ENCODE results near the gene ZNF532. TPM values are rescaled to one million over a fixed set of nuclear protein-coding genes. Genes with fewer than 3 reads are reported as not detected.

The ZNF532 gene
- total and polyA plus RNA-seq, 2 donors (not counting 3 experiments of a cell fraction or from before 2014, with no cell fraction given) = 42.3 to 70.1 TPM

DNA sequence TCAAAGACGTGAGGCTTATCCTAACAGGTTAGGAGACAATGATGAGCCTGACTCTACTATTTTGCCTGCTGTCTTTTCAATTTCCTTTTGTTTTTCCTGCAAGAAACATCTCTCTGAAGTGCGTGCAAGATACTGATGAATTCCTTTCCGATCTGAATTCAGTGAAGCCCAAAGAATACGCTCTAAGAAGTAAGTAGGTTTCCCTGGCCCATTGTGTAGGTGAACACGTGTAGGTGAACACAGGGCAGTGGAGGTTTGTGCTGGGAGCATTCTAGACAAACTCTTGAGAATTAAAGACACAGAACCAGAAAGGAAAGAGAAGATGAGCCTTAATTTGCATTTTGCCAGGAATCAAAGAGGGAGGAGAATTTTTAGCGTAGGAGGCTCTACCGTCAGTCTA is 132.0 kb downstream of the ZNF532 start:
- Histone ChIP-seq H3K9me1 (replicated peaks; ENCODE audit: control insufficient read depth, extremely low read depth, insufficient read depth, low read length) (no peaks in the 10 kb centered on the region), H3K36me3 (ENCODE audit: control insufficient read depth in 2 of 2, extremely low read depth in 1 of 2, insufficient read depth in 2 of 2, low read length in 2 of 2) (no peaks in the 10 kb centered on the region), H3K79me2 (ENCODE audit: control insufficient read depth, insufficient read depth, low read length) (no peaks in the 10 kb centered on the region), H3K27ac (ENCODE audit: insufficient read depth, low read depth, low read length) (no peak overlapping the region), H3K4me3 (replicated peaks in 1 of 3; ENCODE audit: insufficient read depth in 1 of 3, low read depth in 1 of 3, low read length in 3 of 3) (no peak overlapping the region), H3K4me1 (ENCODE audit: control insufficient read depth, extremely low read depth, insufficient read depth, low read length) (peaks cover 41% of the 10 kb centered on the region), H3K9ac (replicated peaks; ENCODE audit: extremely low read depth, insufficient read depth, low read length) (no peak overlapping the region), H3K27me3 (ENCODE audit: control insufficient read depth in 2 of 2, insufficient read depth in 2 of 2, low read length in 2 of 2) (no peaks in the 10 kb centered on the region), H2AFZ (ENCODE audit: low read depth, low read length) (no peak overlapping the region), H4K20me1 (replicated peaks; ENCODE audit: control insufficient read depth, extremely low read depth, insufficient read depth, low read length) (no peaks in the 10 kb centered on the region), H3K9me3 (replicated peaks; ENCODE audit: control insufficient read depth, insufficient read depth, low read length) (no peaks in the 10 kb centered on the region), H3K4me2 (ENCODE audit: insufficient read depth, low read length) (no peak overlapping the region)
- CTCF ChIA-PET = interaction anchor here (1.8 kb wide), 1 partner anchor 74 kb away, joined by 7 read pairs; no protein-coding TSS in a partner anchor
- dilution Hi-C loops (cut with MboI; ENCODE audit: extremely low pct_ligation_motif_present, low sequenced_read_pairs) (no loop called here), intact Hi-C loops (cut with micrococcal nuclease) (loop anchor here (1.0 to 5.0 kb wide), 2 partner anchors 207 to 891 kb away; no protein-coding TSS in a partner anchor)
- BruUV-seq (replicated peaks) = no TSS peak
- POLR2A ChIA-PET = no interaction called here
- FAIRE-seq (no peak), DNase-seq (ENCODE audit: low read depth, low spot score) (no peak)
- no peak for TF ChIP-seq JUN (IDR thresholded peaks at IDR 0.05; ENCODE audit: borderline replicate concordance, insufficient read depth, insufficient read length, low read depth)
- TF ChIP-seq GATA2 (IDR thresholded peaks at IDR 0.05; ENCODE audit: insufficient read depth, insufficient read length, low read depth, low read length) = no peak
- TF ChIP-seq FOS (IDR thresholded peaks at IDR 0.05; ENCODE audit: borderline replicate concordance, insufficient read depth, low read length) = no peak

DNA sequence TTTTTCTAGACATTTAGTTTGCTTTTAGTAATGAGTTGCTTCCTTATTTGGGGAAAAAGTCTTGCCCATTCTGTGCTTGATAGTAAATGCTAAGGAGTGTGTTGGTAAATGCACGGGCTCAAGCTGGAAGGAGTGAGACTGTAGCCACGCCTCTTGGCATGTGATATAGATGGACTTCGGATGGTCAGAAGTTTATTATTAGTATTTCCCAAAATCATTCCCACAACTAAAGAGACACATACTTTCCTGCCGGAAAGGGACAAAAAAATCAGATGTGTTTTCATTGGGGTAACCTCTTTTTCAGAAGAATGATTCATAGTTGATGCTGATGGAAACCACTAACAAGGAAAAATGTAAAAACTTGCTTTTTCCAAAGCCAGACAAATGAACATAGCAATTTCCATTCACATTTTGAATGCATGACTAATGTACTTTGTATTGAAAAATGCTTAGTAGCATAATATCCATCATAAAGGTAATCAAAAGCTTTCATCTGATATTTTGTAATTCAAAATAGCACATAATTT is 133.2 kb downstream of the ZNF532 start:
- H3K79me2 ChIP-seq (ENCODE audit: control insufficient read depth, insufficient read depth, low read length) = no peaks in the 10 kb centered on the region
- ChIA-PET POLR2A (no interaction called here), CTCF (no interaction called here)
- H3K9me3 ChIP-seq (replicated peaks; ENCODE audit: control insufficient read depth, insufficient read depth, low read length) = no peaks in the 10 kb centered on the region
- no peaks in the 10 kb centered on the region for H3K36me3 ChIP-seq (ENCODE audit: control insufficient read depth in 2 of 2, extremely low read depth in 1 of 2, insufficient read depth in 2 of 2, low read length in 2 of 2)
- no peak for TF ChIP-seq GATA2 (IDR thresholded peaks at IDR 0.05; ENCODE audit: insufficient read depth, insufficient read length, low read depth, low read length)
- TF ChIP-seq, protein P1, sequence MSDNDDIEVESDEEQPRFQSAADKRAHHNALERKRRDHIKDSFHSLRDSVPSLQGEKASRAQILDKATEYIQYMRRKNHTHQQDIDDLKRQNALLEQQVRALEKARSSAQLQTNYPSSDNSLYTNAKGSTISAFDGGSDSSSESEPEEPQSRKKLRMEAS (IDR thresholded peaks at IDR 0.05; ENCODE audit: insufficient read depth, insufficient read length) = no peak
- TF ChIP-seq, protein P2, sequence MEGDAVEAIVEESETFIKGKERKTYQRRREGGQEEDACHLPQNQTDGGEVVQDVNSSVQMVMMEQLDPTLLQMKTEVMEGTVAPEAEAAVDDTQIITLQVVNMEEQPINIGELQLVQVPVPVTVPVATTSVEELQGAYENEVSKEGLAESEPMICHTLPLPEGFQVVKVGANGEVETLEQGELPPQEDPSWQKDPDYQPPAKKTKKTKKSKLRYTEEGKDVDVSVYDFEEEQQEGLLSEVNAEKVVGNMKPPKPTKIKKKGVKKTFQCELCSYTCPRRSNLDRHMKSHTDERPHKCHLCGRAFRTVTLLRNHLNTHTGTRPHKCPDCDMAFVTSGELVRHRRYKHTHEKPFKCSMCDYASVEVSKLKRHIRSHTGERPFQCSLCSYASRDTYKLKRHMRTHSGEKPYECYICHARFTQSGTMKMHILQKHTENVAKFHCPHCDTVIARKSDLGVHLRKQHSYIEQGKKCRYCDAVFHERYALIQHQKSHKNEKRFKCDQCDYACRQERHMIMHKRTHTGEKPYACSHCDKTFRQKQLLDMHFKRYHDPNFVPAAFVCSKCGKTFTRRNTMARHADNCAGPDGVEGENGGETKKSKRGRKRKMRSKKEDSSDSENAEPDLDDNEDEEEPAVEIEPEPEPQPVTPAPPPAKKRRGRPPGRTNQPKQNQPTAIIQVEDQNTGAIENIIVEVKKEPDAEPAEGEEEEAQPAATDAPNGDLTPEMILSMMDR (IDR thresholded peaks at IDR 0.05; ENCODE audit: extremely low read depth in 1 of 2, insufficient read depth in 1 of 2, low read depth in 1 of 2, low read length in 2 of 2) = no peak
- TF ChIP-seq POLR2AphosphoS5 (IDR thresholded peaks at IDR 0.05; ENCODE audit: insufficient read depth, low read depth, low read length) = no peak
- TF ChIP-seq MYC (IDR thresholded peaks at IDR 0.05; ENCODE audit: low read depth, low read length) = no peak
- TF ChIP-seq POLR2A (IDR thresholded peaks at IDR 0.05; ENCODE audit: low read depth, low read length) = no peak
- TF ChIP-seq JUN (IDR thresholded peaks at IDR 0.05; ENCODE audit: borderline replicate concordance, insufficient read depth, insufficient read length, low read depth) = peak; percentile 36
- TF ChIP-seq FOS (IDR thresholded peaks at IDR 0.05; ENCODE audit: borderline replicate concordance, insufficient read depth, low read length) = peak; percentile 49
- no peak for TF ChIP-seq EZH2 (IDR thresholded peaks at IDR 0.05; ENCODE audit: borderline replicate concordance, low read depth, low read length, severe bottlenecking)
- no peaks in the 10 kb centered on the region for H3K27me3 ChIP-seq (ENCODE audit: control insufficient read depth in 2 of 2, insufficient read depth in 2 of 2, low read length in 2 of 2)
- no peak overlapping the region for H3K4me2 ChIP-seq (ENCODE audit: insufficient read depth, low read length)
- H4K20me1 ChIP-seq (replicated peaks; ENCODE audit: control insufficient read depth, extremely low read depth, insufficient read depth, low read length) = no peaks in the 10 kb centered on the region
- H3K9me1 ChIP-seq (replicated peaks; ENCODE audit: control insufficient read depth, extremely low read depth, insufficient read depth, low read length) = no peaks in the 10 kb centered on the region
- FAIRE-seq (peak; percentile 59), DNase-seq (ENCODE audit: low read depth, low spot score) (peak; percentile 73)
- dilution Hi-C loops (cut with MboI; ENCODE audit: extremely low pct_ligation_motif_present, low sequenced_read_pairs) (no loop called here), intact Hi-C loops (cut with micrococcal nuclease) (loop anchor here (5.0 kb wide), 1 partner anchor 889 kb away; no protein-coding TSS in a partner anchor)
- H2AFZ ChIP-seq (ENCODE audit: low read depth, low read length) = no peak overlapping the region
- peaks cover 29% of the 10 kb centered on the region for H3K4me1 ChIP-seq (ENCODE audit: control insufficient read depth, extremely low read depth, insufficient read depth, low read length)
- H3K9ac ChIP-seq (replicated peaks; ENCODE audit: extremely low read depth, insufficient read depth, low read length) = no peak overlapping the region
- H3K4me3 ChIP-seq (replicated peaks in 1 of 3; ENCODE audit: insufficient read depth in 1 of 3, low read depth in 1 of 3, low read length in 3 of 3) = no peak overlapping the region
- H3K27ac ChIP-seq (ENCODE audit: insufficient read depth, low read depth, low read length) = no peak overlapping the region
- no TSS peak for BruUV-seq (replicated peaks)
